GM12801 (cell line): ENCODE data around the gene CADM4.

ENCODE experiments used
- TF ChIP-seq, protein P1 (sequence below): IDR thresholded peaks from one replicate; pipeline ENCODE4 v1.5.1; 2011; ENCODE audit warnings: control low read depth; ENCODE audit not compliant: insufficient read length; ENCODE audit errors: extremely low read depth

The CADM4 gene

DNA sequence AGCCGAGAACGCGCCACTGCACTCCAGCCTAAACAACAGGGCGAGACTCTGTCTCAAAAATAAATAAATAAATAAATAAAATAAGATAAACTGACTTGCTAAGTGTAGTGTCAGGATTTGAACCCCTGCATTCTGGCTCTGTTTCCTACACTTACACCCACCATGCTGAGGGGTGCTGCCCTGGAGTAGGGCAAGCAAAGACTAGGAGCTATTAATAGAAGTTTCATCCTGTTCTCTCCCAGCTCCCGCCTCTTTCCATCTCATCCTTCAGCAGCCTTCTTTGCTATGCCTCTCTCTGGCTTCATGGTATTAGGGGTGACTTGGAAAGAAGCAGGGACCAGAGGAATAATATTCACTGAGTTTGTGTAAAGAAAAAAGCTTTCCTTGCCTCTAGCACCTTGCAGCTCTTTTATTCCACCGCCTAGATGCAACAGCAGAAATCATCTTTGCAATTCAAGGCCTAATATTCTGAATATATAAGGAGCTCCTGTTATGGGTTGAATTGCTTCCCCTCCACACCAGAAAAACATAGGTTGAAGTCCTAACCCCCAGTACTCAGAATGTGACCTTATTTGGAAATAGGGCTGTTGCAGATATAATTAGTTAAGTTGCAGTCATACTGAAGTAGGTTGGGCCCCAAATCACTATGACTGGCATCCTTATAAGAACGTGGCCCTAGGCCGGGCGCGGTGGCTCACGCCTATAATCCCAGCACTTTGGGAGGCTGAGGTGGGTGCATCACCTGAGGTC is 39.0 kb upstream of the CADM4 start:
- TF ChIP-seq, protein P1, sequence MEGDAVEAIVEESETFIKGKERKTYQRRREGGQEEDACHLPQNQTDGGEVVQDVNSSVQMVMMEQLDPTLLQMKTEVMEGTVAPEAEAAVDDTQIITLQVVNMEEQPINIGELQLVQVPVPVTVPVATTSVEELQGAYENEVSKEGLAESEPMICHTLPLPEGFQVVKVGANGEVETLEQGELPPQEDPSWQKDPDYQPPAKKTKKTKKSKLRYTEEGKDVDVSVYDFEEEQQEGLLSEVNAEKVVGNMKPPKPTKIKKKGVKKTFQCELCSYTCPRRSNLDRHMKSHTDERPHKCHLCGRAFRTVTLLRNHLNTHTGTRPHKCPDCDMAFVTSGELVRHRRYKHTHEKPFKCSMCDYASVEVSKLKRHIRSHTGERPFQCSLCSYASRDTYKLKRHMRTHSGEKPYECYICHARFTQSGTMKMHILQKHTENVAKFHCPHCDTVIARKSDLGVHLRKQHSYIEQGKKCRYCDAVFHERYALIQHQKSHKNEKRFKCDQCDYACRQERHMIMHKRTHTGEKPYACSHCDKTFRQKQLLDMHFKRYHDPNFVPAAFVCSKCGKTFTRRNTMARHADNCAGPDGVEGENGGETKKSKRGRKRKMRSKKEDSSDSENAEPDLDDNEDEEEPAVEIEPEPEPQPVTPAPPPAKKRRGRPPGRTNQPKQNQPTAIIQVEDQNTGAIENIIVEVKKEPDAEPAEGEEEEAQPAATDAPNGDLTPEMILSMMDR = no peak

DNA sequence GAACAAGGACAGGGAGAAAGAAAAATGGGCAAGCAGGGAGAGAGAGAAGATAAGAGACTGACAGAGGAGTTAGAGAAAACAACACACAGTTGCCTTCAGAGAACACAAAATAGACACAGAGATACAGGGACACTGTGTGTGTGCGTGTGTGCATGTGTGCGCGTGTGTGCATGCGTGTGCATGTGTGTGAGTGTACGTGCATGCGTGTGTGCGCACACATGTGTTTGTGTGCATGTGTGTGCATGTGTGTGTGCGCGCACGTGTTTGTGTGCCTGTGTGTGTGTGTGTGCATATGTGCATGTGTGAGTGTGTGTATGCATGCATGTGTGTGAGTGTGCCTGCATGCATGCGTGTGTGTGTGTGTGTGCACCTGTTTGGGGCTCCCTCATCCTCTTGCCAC is 36.3 kb upstream of the CADM4 start:
- TF ChIP-seq, protein P1 = no peak

DNA sequence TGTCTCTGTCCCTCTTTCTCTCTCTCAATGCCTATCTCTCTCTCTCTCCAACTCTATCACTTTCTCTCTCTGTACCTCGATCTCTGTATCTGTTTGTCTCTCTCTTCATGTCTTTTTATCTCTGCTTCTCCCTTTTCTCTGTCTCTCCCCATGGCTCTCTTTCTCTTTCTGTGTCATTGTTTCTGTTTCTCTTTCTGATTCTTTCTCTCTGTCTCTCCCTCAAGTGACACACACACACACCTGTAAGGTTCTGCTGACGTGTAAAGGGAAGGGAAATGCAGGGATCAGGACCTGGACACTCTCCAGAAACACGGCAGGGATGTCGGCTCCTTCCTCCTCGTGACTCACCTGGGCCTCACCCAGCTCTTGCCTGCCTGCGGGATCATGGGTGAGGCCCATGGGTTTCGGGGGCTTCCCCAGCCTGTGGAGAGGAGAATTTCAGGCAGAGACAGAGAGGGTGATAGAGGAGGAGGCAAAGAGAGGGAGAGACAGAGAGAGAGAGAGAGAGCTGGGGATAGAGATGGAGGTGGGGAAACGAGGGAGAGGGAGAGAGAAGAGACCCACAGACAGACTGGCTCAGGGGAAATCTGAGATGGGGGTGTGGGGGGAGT is 35.7 kb upstream of the CADM4 start:
- TF ChIP-seq, protein P1 = no peak

DNA sequence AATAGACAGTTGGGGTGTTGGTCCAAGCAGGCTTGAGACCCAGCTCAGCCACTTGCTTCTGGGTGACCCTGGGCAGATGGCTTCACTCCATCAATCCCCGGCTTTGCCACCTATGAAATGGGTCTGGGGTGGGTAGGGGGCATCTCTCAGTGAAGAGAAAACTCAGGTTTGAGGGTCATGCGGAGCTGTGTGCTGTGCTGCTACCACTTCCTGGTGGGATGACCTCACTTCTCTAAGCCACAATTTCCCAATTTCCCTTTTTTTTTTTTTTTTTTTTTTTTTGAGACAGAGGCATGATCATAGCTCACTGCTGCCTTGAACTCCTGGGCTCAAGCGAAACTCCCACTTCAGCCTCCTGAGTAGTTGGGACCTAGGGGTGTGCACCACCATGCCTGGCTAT is 34.9 kb upstream of the CADM4 start:
- TF ChIP-seq, protein P1 = no peak

DNA sequence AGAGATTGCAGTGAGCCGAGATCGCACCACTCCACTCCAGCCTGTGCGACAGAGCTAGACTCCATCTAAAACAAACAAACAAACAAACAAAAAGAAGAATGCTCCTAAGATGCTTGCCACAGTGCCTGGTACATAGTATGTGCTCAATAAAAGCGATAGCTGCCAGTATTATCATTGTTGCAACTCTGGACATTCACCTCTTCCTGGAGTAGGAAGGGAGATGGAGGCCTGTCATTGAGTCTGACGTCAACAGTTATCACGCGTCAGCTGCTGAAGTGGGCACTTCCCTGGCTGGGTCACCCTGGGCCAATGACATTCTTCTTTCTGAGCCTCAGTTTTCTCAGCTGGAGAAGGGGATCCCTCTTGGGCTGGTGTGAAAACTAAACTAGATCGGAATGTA is 34.5 kb upstream of the CADM4 start:
- TF ChIP-seq, protein P1 = no peak

DNA sequence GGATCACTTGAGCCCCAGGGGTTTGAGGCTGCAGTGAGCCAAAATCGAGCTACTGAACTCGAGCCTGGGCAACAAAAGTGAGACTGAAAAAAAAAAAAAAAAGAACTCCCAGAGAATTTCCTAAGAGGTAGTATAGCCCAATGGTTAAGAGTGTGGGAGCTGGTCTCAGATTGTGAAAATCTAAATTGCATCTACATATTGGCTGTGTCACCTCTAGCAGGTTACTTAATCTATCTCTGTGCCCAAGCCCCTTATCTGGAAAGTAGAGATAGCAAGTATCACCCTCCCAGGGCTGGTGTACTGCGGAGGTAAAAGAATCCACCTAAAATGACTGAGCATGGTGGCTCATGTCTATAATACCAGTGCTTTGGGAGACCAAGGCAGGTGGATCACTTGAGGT is 34.0 kb upstream of the CADM4 start:
- TF ChIP-seq, protein P1 = no peak

DNA sequence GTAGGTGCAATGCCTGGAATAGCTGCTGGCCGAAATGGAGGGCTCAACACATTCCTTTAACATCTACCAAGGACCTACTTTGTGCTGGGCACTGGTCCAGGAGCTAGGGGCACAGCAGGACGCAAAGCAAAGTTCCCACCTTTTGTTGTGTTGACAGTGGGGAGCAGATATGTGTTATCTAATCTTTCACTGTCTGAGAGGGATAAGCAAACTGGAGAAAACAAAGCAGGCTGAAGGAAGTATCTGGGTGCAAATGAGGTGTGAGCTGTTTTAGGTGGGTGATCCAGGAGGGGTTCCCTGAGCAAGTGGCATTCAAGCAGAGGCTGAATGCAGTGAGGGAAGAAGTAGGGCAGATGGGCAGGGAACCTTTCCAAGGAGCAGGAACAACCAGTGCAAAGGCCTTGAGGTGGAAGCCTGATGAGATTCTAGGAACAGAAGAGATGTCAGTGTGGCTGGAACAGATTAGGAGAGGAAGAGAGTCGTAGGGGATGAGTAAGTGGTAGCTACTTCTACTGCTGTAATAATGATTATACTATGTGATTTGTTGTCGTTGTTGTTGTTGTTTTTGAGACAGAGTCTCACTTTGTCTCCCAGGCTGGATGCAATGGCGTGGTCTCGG is 32.5 kb upstream of the CADM4 start:
- TF ChIP-seq, protein P1 = no peak
